ENCODE data around the gene ETFBKMT. TPM values are rescaled to one million over a fixed set of nuclear protein-coding genes. Genes with fewer than 3 reads are reported as not detected.

Gene ETFBKMT
- total RNA-seq, 1 experiment from 2014 or later: 1.7 TPM

- ChIA-PET RAD21 (ENCODE audit: low non-redundant PET in 1 of 2, low total read pairs in 2 of 2, uncharacterized antibody in 2 of 2, unreplicated experiment in 2 of 2) (no interaction called here), CTCF (no interaction called here), POLR2A (no interaction called here)
- Histone ChIP-seq H3K27ac (ENCODE audit: low read depth, low read length) (no peak overlapping the region), H3K4me1 (ENCODE audit: control insufficient read depth in 1 of 2, insufficient read depth in 2 of 2, low read length in 2 of 2) (peaks cover 5 to 17% of the 10 kb centered on the region in 2 experiments; a peak in 3 of 4 replicates), H3K9me3 (ENCODE audit: control insufficient read depth in 1 of 2, insufficient read depth in 1 of 2, low read depth in 1 of 2, low read length in 2 of 2) (no peaks in the 10 kb centered on the region), H3K9me2 (ENCODE audit: insufficient read depth) (no peaks in the 10 kb centered on the region), H3K27me3 (ENCODE audit: insufficient read depth, low read length) (no peaks in the 10 kb centered on the region), H3K36me3 (ENCODE audit: control insufficient read depth in 1 of 2, insufficient read depth in 2 of 2, low read length in 2 of 2) (0 out of 4 replicates have a peak, but pooled peaks cover 0 to 2% of the 10 kb centered on the region in 2 experiments), H2AFZ (ENCODE audit: low read depth, low read length, poor library complexity, severe bottlenecking) (no peak overlapping the region), H3K4me2 (ENCODE audit: low read length) (no peak overlapping the region), H4K20me1 (ENCODE audit: insufficient read depth) (no peaks in the 10 kb centered on the region), H3K4me3 (replicated peaks in 1 of 2; ENCODE audit: low read depth in 1 of 2, low read length in 2 of 2) (no peak overlapping the region), H3K9ac (ENCODE audit: low read length) (no peak overlapping the region), H3K79me2 (ENCODE audit: insufficient read depth, low read length) (peaks cover 28% of the 10 kb centered on the region)
- intact Hi-C loops (cut with micrococcal nuclease): no loop called here
- BruUV-seq (replicated peaks): no TSS peak
- DNase-seq (ENCODE audit: low read depth, low spot score) (no peak), ATAC-seq (no peak)
- TF ChIP-seq ATF3 (IDR thresholded peaks at IDR 0.05) (no peak), ELF1 (IDR thresholded peaks at IDR 0.05; ENCODE audit: borderline replicate concordance, low read depth) (no peak), TCF7L2 (IDR thresholded peaks at IDR 0.05; ENCODE audit: borderline replicate concordance, extremely low read depth, insufficient read depth, insufficient read length) (no peak), CBX3 (IDR thresholded peaks at IDR 0.05; ENCODE audit: low read depth) (no peak), SIN3A (IDR thresholded peaks at IDR 0.05; ENCODE audit: low read depth) (no peak), ZNF274 (IDR thresholded peaks at IDR 0.05; ENCODE audit: low read depth, low read length) (no peak), EZH2 (IDR thresholded peaks at IDR 0.05) (no peak), POLR2A (IDR thresholded peaks at IDR 0.05; ENCODE audit: borderline replicate concordance, extremely low read depth, insufficient read depth, insufficient read length) (no peak), EZH2phosphoT487 (IDR thresholded peaks at IDR 0.05; ENCODE audit: borderline replicate concordance) (no peak), ZFX (IDR thresholded peaks at IDR 0.05) (no peak), JUND (IDR thresholded peaks at IDR 0.05) (no peak), ZBTB33 (IDR thresholded peaks at IDR 0.05; ENCODE audit: extremely low read depth, insufficient replicate concordance, low read length) (no peak), POLR2AphosphoS5 (IDR thresholded peaks at IDR 0.05; ENCODE audit: low read depth, low read length) (no peak), EGR1 (IDR thresholded peaks at IDR 0.05; ENCODE audit: low read depth) (no peak), RAD21 (IDR thresholded peaks at IDR 0.05; ENCODE audit: low read depth) (no peak), CTCF (IDR thresholded peaks at IDR 0.05 in 2 of 3, conservative IDR thresholded peaks at IDR 0.05 in 1 of 3; ENCODE audit: borderline replicate concordance in 1 of 3, insufficient read depth in 1 of 3, low read depth in 2 of 3, low read length in 2 of 3) (no peak), MAX (IDR thresholded peaks at IDR 0.05) (no peak), YY1 (IDR thresholded peaks at IDR 0.05; ENCODE audit: extremely low read depth, insufficient replicate concordance, low read depth, low read length) (no peak), REST (IDR thresholded peaks at IDR 0.05; ENCODE audit: low read depth) (no peak), SRF (IDR thresholded peaks at IDR 0.05; ENCODE audit: low read depth) (no peak)
These were observed 63.1 kb downstream of the ETFBKMT start for GRCh38 chr12:31722580-31722979.

Data from HCT116 (cell line).